Kidney epithelial cell (primary cell): ENCODE measurements around the gene POT1. TPM values are rescaled to one million over a fixed set of nuclear protein-coding genes. Genes with fewer than 3 reads are reported as not detected.

ENCODE experiments used
- DNase-seq: peaks from one replicate; pipeline ENCODE4 v3.0.0-alpha.2; 2010; ENCODE audit warnings: low read depth
- H3K27me3 ChIP-seq: 2 replicates; pipeline ENCODE4 v1.6.0; 2011; ENCODE audit warnings: low read length; ENCODE audit not compliant: control insufficient read depth, insufficient read depth
- H3K36me3 ChIP-seq: 2 replicates; pipeline ENCODE4 v1.5.1; 2011; ENCODE audit warnings: low read length; ENCODE audit not compliant: control insufficient read depth, insufficient read depth
- H3K4me3 ChIP-seq: 2 replicates; pipeline ENCODE4 v1.5.1; 2011; ENCODE audit warnings: low read depth, mild to moderate bottlenecking, control low read depth, low read length
- CTCF ChIP-seq: IDR thresholded peaks from 2 replicates; pipeline ENCODE4 v1.5.1; 2011; ENCODE audit warnings: mild to moderate bottlenecking, moderate library complexity, low read length, control low read depth, inconsistent platforms; ENCODE audit not compliant: insufficient read depth, poor library complexity, severe bottlenecking
- total RNA-seq: library from RNA; depleted of rRNA; stranded (reverse); fragments of >200 nt; gene quantifications from 2 replicates; pipeline ENCODE4 v1.2.3, GENCODE V29; 2015

Gene POT1
- total RNA-seq, 1 donor from 2014 or later: 15.8 TPM

- Histone ChIP-seq H3K36me3 (no peaks in the 10 kb centered on the region), H3K4me3 (no peak overlapping the region), H3K27me3 (no peaks in the 10 kb centered on the region)
- no peak for DNase-seq
- TF ChIP-seq CTCF: no peak
Observed at GRCh38 chr7:124918662-124919061, 11.0 kb downstream of the POT1 start.

DNA sequence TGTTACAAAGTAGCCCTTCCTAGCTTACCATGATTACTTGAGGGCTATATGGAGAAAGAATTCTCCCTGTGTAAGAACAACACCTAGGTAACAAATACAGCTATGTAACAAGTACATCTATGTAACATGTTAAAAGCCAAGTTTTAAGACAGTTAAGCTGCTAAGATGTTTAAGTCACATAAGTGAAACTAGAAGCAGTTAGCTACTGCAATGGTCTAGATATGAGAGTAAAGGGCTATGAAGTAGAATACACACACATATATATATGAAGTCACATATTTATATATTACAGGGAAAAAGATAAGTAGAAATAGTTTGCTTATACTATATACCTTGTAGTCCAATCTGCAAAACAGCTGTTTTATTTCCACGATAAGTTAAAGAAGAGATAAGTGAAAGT, 14.4 kb downstream of the POT1 start:
- Histone ChIP-seq H3K36me3 (no peaks in the 10 kb centered on the region), H3K27me3 (no peaks in the 10 kb centered on the region), H3K4me3 (no peak overlapping the region)
- no peak for DNase-seq
- TF ChIP-seq CTCF: no peak

DNA sequence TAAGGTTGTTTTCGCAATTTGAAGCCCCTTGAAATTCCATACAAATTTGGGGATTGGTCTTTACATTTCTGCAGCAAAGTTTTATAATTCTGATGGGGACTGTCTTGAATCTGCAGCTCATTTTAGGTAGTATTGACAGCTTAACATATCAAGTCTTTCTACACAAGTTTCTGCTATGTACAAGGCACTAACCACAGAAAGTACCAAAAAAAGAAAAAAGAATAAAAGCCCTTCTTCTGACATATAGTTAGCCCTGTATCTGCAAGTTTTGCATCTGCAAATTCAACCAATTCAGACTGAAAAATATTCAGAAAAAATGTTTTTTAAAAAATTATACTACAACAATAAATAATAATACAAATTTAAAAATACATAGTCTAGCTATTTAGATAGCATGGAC, 15.3 kb downstream of the POT1 start:
- TF ChIP-seq CTCF: no peak
- H3K27me3 ChIP-seq: no peaks in the 10 kb centered on the region

DNA sequence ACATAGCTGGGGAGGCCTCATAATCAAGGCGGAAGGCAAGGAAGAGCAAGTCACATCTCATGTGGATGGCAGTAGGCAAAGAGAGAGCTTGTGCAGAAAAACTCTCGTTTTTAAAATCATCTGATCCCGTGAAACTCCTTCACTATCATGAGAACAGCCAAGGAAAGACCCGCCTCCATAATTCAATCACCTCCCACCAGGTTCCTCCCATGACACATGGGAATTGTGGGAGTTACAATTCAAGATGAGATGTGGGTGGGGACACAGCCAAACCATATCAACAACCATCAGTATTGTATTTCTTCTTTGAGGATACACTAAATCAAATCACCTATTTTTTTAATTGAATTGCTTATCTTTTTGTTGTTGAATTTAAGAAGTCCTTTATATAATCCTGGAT, 16.7 kb downstream of the POT1 start:
- Histone ChIP-seq H3K36me3 (no peaks in the 10 kb centered on the region), H3K4me3 (no peak overlapping the region), H3K27me3 (no peaks in the 10 kb centered on the region)
- no peak for DNase-seq
- TF ChIP-seq CTCF: no peak

More for the DNA sequence above, 15.3 kb downstream of the POT1 start:
- no peaks in the 10 kb centered on the region for H3K36me3 ChIP-seq
- DNase-seq: no peak
- no peak overlapping the region for H3K4me3 ChIP-seq

DNA sequence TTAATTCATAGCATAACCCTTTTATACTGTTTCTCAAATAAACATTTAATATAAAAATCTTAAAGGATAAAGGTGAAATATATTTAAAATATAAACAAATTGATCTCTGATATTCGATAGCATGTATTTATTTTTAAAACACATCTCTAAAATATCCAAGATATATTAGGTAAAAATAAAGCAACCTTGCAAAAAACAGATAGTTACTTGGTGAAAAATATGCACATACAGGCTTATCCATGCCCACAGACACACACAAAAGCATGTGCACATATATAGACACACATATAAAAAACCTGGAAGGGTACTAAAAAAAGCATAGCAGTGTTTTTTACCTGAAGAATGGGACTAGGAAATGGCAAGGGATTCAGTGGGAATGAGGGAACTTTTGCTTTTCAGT, 19.8 kb downstream of the POT1 start:
- TF ChIP-seq CTCF: no peak
- H3K4me3 ChIP-seq: no peak overlapping the region
- no peak for DNase-seq
- no peaks in the 10 kb centered on the region for H3K36me3 ChIP-seq
- no peaks in the 10 kb centered on the region for H3K27me3 ChIP-seq

DNA sequence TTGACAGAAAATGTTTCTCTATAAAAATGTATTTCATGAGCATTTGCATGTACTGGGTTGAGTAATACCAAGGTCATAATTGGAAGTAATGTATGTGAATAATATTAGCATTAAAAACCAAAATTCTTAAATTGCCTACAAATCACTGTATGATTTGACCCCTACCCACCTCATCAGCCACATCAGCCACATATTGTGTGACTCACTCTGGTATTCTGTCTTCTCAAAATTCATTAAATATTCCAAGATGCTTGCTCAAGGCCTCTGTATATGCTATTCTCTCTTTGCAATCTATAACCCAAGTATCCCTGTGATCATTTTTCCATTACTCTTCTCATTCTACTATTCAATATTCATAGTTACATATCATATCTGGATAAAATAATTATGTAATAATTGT, 21.4 kb downstream of the POT1 start:
- Histone ChIP-seq H3K27me3 (no peaks in the 10 kb centered on the region), H3K4me3 (no peak overlapping the region), H3K36me3 (no peaks in the 10 kb centered on the region)
- no peak for DNase-seq
- no peak for TF ChIP-seq CTCF
